AG20443 (cell line): ENCODE data around the gene MAP2K4.
"Not testable (repeated sequence)": the region's sequence is repeated elsewhere in the genome, so short reads cannot be mapped to it uniquely, and the experiment has no call there.

Experiments used
- DNase-seq: peaks from one replicate; pipeline ENCODE4 v3.0.0; 2012; ENCODE audit warnings: low spot score, mixed read lengths

Gene MAP2K4

DNA sequence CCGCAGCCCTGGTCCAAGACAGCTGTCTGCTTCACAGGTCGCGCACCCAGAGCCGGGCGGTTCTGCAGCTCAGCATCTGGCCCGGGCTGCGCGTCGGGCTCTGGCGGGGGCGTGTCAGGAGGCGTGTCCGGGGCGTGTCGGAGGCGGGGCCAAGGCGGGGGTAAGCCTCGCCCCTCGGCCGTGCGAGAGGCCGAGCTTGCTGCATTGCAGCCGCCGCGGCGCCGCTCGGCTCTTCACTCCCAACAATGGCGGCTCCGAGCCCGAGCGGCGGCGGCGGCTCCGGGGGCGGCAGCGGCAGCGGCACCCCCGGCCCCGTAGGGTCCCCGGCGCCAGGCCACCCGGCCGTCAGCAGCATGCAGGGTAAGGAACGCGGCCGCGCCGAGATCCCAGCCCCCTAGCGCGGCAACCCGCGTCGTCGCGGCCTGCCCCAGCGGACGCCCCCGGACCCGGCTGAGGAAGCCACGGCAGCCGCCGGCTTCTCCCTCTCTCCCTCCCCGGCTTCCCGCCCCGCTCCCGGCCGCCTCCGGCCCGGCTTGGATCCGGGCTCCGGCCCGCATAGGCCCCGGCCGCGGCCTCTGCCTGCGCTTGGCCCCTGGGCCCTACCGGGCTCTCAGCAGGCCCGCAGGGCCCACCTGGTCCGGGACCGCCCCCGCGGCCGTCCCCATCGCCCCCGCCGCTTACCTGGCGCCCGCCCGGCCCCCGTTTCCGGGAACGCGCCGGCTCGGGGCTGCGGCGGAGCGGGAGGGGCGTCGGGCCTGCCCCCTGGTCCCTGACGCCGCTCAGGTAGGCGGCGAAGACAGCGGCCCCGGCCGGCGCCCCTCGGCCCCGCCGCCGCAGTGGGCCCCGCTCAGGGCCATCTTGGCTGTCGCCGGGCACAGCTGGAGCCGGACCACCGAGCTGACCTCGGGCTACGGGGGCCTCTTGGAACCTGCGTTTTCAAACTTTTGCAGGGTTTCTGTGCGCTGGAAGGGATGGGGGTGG is at the start of gene MAP2K4:
MAP2K4 (plus strand) TSS at position 236 of the 981 bp plus-strand sequence; CDS start at position 246, 10 bp downstream.
- DNase-seq = peak; percentile 99

DNA sequence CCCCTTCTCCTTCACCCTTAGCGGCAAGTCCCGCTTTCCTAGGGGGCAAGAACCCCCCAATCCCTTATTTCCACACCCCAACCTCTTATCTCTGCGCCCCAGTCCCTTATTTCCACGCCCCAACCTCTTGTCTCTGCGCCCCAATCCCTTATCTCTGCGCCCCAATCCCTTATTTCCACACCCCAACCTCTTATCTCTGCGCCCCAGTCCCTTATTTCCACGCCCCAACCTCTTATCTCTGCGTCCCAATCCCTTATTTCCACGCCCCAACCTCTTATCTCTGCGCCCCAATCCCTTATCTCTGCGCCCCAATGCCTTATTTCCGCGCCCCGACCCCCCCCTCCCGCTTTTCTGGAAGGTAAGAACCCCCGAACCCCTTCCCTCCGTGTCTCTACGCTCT is 47.9 kb upstream of the MAP2K4 start:
- not testable (repeated sequence) for DNase-seq

DNA sequence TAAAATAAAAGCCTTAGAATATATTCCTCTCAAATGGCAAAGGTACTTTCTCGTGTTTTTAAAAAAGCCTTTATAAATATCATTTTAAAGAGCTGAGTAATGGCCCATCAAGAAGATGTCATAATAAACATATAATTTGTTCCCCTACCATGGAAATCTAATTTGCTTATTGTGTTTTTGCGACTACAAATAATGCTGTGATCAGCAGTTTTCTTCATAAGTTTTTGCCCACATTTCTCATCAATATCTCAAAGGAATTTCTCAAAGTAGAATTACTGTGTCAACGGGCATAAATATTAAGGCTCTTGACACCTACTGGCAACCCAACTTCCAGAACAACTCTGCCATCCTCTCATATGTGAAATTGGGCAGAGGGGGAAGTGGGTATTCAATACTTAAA is 40.9 kb upstream of the MAP2K4 start:
- no peak for DNase-seq

DNA sequence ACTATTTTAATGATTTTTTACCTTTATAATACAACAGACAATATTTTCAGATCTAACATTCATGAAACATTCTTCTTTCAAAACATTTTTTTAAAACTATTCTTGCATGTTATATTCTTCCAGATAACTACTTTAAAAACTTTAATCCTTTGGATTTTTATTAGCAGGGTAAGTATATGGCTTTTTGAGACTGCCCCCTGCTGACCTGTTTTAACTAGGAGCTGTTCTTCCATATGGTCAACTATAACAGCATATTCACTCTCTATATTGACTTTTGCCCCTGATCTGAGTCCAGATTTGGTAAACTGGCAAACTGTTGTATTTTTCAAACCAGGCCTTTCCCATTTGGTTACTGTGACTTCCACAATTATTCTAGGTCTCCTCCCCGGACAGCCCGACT is 39.9 kb upstream of the MAP2K4 start:
- DNase-seq = no peak

DNA sequence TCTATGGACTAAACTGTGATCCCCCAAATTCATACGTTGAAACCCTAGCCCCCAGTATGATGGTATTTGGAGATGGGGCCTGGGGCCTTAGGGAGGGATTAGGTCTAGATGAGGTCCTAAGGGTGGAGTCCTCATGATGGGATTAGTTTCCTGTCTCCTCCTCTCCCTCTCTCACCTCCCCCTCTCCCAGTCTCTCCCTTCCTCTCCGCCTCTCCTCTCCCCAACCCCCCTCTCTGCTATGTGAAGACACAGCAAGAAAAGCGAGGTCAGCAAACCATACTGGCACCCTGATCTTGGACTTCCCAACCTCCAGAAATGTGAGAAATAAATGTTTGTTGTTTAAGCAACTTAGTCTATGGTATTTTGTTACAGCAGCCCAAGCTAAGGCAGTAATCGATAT is 38.8 kb upstream of the MAP2K4 start:
- no peak for DNase-seq

DNA sequence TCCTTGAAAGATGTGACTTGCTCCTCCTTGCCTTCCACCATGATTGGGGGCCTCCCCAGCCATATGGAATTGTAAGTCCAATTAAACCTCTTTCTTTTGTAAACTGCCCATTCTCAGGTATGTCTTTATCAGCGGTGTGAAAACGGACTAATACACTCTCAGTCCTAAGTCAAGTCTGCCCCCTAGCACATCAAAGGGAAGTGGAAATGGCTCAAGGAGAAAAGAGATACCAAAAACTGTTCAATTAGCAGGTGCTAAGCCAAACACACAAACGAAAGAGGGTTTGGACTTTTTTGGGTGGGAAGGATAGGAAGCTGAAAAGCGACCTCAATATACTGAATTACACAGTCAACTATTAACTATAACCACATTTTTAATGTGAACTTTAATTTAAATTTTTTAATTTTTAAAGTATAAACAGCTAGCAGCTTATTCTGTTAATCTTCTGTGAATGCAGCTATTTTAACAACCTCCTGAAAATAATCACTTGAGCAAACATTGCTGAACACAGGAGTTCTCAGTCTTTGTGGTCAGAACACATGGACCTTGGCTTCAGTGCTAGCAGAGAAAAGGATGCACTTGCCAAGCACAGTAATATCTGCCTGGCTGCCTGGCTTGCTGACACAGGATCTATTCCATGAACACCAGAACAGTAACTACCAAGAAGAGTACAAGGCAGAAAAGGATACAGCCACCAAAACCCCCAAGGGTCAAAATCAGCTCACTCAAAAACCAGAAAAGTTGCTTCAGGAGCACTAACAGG is 34.3 kb upstream of the MAP2K4 start:
- DNase-seq = peak; percentile 47

DNA sequence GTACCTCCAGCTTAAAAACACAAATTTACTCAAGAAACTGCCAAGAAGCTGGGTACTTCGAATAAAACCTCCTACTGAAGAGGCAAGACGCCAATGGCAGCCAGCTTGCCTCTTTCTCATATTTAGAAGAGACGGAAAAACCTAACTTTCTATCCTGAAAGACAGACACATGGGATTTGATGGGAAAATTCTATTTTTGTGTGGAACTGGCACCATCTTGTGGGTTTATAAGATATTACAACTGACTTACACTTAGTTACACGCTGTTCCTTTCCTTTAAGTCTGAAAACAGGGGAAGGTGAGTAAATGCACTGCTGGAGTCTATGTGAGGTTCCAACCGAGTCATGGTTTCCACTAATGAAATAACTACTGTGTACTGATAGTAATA is 33.7 kb upstream of the MAP2K4 start:
- DNase-seq = peak; percentile 53

DNA sequence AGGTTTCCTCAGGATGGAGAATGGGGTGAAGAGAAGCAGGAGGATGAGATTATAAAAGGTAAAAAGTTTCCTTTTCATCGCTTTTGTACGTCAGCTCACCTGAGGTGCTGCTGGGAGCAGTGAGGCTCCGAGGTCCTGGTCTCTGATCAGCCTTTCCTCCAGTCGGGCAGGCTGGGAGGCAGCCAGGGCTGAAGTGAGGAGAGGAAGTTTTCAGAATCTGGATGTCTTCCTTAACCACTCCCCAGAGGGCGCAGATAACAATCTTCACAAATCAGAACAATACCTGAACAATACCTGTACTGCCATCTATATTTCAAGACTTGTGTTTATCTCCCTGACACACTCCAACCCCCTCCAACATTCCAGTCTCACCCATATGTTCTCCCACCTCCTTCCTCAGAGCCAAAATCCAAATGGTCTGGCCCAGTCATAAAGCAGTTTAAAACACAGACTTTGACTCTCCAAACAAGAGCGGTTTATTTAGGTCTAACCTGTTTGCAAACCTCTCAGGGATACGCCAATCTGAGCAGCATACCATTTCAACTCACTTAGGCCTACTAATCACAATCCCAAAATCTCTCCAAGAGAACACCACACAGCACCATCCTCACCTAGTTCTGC is 30.2 kb upstream of the MAP2K4 start:
- DNase-seq = no peak

DNA sequence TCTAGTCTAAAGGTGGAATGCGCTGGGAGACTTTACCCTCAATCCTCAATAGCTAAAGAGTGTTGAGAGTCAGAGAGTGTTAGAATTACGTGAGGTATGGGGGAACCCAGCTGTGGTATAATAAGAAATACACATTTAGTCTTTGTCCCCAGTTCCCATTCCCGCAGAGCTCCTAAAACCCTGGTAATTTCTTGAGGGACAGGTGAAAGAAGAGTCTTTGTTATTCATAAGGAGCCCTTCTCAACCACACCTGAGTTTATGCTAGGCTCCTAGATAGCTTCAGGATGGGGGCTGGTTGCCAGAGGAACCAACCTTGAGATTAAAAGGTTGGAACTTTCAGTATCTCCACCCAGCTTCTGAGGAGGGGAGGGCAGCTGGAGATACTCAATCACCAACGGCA is 29.2 kb upstream of the MAP2K4 start:
- DNase-seq = no peak

DNA sequence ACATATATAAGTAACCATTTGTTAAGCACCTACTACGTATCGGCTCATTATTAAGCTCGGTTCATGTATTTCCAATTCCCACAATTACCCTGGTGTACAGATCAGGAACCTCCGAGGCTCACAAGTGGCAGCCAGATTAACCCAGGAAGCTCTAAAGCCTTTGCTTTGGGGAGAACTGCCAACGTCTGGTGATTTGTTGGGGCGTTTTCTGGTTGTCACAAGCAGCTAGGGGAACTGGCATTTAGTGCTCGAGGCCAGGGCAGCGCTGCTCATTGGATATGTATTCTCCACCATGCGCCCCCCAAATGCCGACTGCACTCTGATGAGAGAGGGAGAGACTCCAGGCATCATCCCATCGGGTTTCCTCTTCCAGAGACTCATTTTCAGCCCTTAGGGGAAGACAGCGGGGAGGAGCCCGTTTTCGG is 23.9 kb upstream of the MAP2K4 start:
- DNase-seq = peak; percentile 50

DNA sequence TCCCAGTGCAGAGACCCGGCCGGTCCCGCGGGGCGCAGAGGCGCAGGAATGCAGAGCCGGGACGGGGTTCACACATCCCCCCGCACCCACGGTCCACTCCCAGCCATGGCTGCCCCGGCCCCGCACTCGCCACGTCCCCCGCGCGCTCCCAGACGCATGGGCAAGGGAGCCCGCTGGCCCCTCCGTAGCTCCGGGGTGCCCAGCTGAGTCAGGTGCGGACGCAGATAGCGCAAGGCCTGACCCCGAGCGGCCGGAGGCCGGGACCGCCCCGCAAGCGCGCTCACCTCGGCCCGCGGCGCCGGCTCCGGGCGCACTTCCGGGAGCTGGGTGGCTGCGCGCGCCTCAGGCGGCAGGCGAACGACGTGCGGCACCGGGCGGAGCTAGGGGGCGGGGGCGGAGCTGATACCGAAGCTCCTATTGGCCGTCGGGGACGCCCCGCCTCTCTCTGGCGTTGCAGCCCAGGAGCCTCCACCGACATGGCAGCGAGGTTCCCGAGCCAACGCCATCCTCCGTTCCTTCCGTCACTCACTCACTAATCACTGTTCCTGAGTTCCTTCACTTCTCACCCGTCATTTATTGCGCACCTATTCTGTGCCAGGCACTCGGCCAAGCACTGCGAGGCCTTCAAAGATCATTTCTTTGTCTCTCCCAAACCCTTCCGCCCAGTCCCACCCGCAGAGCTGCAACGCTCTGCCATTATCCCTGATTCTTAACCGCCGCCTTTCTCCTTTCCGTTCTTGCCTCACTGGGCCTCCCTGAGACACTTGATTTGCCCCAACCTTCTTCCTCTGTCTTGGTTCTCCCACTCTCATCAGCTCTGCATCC is 23.3 kb upstream of the MAP2K4 start, which contains the start of gene ZNF18:
ZNF18 (minus strand) TSS at position 329 of the 825 bp plus-strand sequence. CDS start 4,646 bp downstream, outside the sequence.
- DNase-seq = peak; percentile 100

DNA sequence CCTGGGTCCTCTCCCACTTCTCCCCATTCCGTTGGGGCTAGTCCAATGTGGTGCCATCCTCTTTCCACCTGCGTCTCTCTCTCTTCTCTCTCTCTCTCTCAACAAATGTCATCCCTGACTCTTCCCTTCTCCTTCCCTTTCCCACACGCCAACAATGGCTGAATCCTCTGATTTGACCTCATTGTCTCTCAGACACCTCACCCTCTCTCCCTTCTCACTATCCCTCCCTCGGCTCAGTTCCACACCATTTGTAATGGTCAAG is 22.8 kb upstream of the MAP2K4 start:
- DNase-seq = no peak

DNA sequence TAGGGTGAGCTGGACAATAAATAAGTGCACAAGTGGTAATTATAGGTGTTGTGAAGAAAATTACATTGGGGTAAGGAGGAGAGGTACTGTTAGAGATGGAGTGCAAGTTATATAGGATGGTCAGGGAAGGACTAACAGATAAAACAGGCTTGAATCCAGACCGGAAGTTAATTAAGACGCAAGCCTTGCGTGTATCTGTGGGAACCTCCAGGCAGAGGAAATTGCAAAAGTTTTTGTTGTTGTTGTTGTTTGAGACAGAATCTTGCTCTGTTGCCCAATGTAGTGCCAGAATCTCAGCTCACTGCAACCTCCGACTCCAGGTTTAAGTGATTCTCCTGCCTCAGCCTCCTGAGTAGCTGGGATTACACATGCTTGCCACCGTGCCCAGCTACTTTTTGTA is 21.0 kb upstream of the MAP2K4 start:
- no peak for DNase-seq

DNA sequence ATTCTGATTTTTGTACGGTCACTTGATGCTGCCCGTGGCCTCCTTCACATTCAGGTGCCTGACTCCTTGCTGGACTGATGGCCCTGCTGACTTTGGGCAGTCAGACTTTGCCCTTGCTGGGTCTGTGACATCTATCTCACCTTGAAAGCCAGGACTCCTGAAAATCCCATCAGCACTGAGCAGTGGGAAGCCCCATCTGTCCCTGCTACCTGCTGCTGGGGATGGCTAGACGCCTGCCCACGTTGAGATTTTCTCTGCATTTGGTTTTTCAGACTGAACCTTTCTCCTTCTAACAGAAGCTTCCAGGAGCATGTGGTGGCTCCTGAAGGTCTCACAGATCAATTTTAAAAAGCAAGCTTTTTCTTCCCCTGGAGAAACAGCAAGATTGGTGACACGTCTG is 13.2 kb upstream of the MAP2K4 start:
- DNase-seq = no peak

DNA sequence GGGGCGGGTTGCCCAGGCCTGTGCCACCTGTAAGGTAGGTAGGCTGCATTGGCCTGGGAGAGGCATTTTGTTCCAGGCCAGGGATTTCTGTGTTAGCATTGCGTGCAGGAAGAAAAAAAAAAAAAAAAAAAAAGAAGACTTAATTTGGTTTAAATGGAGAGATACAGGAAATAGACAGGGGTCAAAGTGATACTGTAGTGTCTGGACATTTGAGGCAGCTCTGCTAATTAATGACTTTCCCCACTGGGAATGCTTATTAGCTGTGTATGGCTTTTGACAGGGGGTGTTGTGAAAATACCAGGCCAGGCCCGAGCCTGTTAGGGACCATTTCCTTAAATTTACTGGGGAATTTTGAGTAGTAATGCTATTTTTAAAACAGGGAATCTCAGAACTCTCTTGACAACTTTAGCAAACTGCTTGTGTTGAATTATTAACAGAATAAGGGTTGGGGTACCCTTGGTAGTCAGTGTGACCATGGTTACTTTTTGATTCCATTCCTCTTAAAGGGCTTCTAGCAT is 1.0 kb downstream of the MAP2K4 start:
- peak; percentile 10 for DNase-seq

DNA sequence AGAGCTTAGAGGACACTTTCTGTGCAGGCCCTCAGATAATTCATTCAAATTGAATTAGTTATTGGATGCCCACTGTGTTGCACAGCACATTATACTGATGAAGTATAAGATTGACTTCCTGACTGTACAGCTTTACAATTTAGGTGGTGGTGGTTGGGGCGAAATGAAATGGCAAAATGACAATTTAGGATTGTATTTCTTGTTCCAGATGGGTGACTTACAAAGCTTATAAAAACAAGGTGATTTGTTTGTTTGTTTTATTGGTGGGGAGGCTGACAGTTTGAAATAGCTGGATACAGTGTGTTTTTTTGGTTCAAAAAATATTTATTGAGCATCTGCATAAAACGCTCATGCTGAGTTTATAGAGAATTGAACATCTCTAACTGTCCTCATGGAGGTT is 1.6 kb downstream of the MAP2K4 start:
- no peak for DNase-seq

DNA sequence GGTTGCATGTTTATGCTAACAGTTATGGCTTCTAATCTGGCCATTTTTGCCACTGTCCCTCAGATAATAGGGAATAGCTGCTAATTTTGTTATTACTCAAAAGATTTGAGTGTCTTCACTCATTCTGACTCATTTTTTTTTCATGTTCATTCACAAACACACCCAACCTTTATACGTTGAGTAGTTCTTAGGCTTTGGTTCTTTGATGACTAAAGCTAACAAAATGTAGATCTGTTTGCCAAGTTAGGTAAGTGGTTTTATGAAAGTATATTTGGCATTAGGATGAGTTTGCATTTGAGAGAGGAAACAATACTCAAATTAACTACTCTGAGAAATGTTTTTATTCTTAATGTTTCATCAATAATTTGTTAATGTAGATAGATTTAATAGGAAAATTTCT is 3.6 kb downstream of the MAP2K4 start:
- DNase-seq = peak; percentile 14

DNA sequence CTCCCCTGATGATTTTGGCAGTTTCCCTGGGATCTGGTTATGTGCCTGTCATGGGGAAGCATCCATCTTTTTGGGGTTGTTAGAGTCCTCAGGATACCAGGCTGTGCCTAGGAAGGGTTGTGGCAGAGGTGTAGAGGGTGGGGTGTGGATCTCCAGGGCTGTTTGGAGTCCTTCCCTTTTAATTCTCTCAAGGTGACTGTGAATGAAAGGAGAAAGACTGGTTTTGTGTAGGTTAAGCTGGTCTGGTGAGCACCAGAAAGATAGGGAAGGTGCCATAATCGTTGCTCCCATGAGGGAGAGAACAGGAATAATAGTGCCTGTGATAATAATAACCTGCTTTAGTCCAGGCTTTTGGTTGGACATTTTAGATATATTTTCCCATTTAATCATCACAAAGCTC is 7.0 kb downstream of the MAP2K4 start:
- no peak for DNase-seq

DNA sequence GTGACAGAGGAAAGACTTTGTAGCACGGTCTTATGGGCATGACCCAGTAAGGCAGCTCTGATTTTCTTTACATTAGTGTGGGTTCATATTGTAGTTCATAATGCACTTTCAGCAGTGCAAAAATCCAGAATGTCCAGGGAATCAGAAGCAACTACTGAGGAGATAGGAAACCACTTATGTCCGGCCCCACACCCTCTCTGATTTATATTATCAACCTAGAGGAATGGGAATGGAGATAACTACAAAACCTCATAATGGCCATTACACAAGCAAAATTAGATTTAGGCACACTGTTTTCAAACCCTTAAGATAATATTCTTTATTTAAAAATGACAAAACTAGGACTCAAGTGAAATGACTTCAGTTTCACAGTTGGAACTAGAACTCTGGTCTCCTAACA is 7.9 kb downstream of the MAP2K4 start:
- no peak for DNase-seq

DNA sequence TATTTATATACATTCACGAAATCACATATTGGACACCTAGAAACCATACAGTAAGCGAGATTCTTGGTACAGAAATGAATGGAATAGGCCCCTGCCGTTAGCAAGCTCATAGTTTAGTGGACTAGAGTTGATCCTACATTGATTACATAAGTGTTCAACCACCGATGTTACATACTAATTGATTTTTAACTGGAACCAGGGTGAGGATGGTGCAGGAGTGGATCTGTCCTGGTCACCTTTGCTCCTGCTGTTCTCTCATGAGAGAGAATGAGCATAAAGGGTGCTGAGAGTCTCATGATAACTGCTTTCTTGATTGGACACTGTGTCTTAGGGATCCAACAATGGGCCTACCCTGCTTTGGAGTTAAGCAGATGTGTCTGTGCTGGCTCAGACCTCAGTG is 13.9 kb downstream of the MAP2K4 start:
- DNase-seq = no peak

DNA sequence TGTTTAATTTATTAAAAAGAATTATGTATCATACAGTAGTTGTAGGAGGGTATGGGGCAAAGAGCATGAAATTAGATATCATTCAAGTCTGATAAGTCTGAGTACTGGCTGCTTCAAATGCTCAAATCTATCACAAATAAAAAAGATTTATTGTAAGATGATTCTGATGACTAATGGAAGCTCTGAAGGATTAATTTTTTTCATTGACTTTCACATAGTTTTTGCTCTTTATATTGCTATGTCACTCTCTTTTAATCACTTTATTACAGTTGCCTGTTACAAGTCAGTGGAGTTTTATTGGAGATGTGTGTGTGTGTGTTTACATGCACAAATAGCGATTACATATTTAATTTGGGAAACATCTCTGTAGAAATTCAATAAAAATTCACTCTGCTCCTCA is 15.0 kb downstream of the MAP2K4 start:
- no peak for DNase-seq

DNA sequence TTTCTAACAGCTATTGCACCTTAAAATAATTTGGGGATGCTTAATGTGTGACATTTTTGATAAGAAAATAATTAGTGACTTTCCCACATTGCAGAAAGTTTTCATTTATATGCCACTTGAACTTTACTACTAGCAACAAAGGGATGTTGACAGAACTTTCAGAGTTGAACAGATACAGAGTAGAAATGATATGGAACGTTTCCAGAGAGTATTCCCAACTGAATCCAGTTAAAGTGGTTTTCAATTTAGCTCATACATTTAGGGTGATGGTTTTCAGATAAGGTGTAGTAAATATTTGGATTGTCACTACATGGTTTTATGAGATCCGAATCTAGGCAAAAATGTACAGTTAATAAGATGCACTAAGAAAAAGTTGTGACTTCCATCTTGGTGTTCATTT is 17.3 kb downstream of the MAP2K4 start:
- DNase-seq = no peak
